K562 (cell line): ENCODE data around the gene PFN3. TPM values are rescaled to one million over a fixed set of nuclear protein-coding genes. Genes with fewer than 3 reads are reported as not detected.

Experiments used
- MAX ChIP-seq: sonication (generic); formaldehyde crosslinking; IDR thresholded peaks from 2 replicates; pipeline ENCODE4 v1.9.0; 2022; ENCODE audit warnings: mild to moderate bottlenecking, missing genetic modification reagents
- RREB1 ChIP-seq: fragments of 250-450 bp; sonication (Bioruptor Pico); IDR thresholded peaks from 2 replicates; pipeline ENCODE4 v1.4.0; 2020
- TEAD2 ChIP-seq: fragments of 450-650 bp; IDR thresholded peaks from 2 replicates; pipeline ENCODE4 v1.6.1; 2016; ENCODE audit warnings: missing genetic modification characterization, control low read depth, missing compliant biosample characterization
- ZNF134 ChIP-seq: fragments of 250-450 bp; sonication (Bioruptor Pico); conservative IDR thresholded peaks from 2 replicates; pipeline ENCODE4 v1.4.0; 2020
- polyA plus RNA-seq, 8 experiments: library from polyadenylated mRNA; depleted of rRNA in 4 of 8; stranded (reverse) in 5 of 8; unstranded in 3 of 8; fragments of >200 nt; fragmentation: Nextera tagmentation in 2 of 8; fragmentation: Illumina TruSeq in 1 of 8; extraction: Ambion mirVana in 2 of 8; extraction: Trizol in 1 of 8; gene quantifications; 2 replicates each; pipeline versions ENCODE4 v1.2.1 to v1.2.3, GENCODE V29; 2011 to 2014; ENCODE audit warnings: inconsistent platforms in 1 of 8, missing spikeins in 1 of 8
- total RNA-seq, 7 experiments: library from RNA; depleted of rRNA in 6 of 7; stranded (reverse); fragments of >200 nt in 6 of 7; fragmentation: Illumina TruSeq in 2 of 7; extraction: Trizol in 2 of 7; gene quantifications; 2 replicates each; pipeline versions ENCODE4 v1.2.1 to v1.2.3, GENCODE V29; 2011 to 2021; ENCODE audit warnings: low replicate concordance in 1 of 7

The PFN3 gene
- total and polyA plus RNA-seq, 9 of the 15 experiments (the other 6 are each of a cell fraction or from before 2014, with no cell fraction given) = not detected

GRCh38 chr5:177403102-177403791, 2.8 kb upstream of the PFN3 start (continued):
- TF ChIP-seq RREB1 (CRISPR knock-in tag) (no peak), TEAD2 (tag) (no peak), ZNF134 (CRISPR knock-in tag) (no peak), MAX (CRISPR knock-in tag) (peak; percentile 31; the same call in 1 of the 2 replicates)
- TF ChIP-seq, all 486 proteins: peak for 11
